ENCODE results near the gene ZBTB18.
"Not testable (repeated sequence)": the region's sequence is repeated elsewhere in the genome, so short reads cannot be mapped to it uniquely, and the experiment has no call there.

The ZBTB18 gene

DNA sequence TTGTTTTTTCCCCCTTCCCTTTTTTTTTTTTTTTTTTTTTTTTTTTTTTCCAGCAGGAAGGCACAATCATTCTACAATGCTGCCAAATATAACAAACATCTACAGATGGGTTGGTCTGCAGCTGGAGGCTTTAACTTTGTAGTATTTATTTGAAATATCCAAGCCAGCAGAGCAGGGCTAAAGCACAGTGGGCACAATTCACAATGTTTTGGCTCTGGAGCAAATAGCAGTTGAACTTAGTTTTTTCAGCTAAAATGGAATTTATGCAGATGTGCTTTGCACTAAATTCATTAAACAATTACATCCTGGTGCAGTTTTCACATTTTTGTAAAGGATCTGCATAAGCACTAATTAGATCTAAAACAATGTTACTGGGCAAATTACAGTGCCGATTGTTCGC lies 39.8 kb upstream of the ZBTB18 start:
- DNase-seq (ENCODE audit: low read depth) = no peak
- TF ChIP-seq, protein P1, sequence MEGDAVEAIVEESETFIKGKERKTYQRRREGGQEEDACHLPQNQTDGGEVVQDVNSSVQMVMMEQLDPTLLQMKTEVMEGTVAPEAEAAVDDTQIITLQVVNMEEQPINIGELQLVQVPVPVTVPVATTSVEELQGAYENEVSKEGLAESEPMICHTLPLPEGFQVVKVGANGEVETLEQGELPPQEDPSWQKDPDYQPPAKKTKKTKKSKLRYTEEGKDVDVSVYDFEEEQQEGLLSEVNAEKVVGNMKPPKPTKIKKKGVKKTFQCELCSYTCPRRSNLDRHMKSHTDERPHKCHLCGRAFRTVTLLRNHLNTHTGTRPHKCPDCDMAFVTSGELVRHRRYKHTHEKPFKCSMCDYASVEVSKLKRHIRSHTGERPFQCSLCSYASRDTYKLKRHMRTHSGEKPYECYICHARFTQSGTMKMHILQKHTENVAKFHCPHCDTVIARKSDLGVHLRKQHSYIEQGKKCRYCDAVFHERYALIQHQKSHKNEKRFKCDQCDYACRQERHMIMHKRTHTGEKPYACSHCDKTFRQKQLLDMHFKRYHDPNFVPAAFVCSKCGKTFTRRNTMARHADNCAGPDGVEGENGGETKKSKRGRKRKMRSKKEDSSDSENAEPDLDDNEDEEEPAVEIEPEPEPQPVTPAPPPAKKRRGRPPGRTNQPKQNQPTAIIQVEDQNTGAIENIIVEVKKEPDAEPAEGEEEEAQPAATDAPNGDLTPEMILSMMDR (IDR thresholded peaks at IDR 0.05; ENCODE audit: low read depth, low read length, missing control alignments) = no peak
- H3K4me3 ChIP-seq (ENCODE audit: low read depth, low read length) = no peak overlapping the region

DNA sequence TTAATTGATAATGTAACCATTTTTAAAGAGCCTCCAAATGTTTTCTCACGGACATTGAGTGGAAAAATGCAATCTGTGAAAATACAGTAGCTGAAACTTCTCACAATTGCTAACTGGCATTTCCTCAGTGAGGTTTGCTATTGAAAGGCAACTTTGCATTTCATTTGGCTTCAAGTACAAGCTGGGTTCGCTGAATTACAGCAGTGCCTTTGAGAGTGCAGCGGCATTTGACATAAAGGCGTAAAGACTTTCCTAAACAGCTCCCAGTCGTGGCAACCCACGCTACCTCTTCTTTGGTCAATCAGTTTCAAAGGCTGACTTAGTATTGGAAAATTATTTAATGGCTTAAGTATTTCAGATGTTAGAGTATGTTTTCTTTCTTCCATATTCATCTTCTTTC lies 39.3 kb upstream of the ZBTB18 start:
- no peak for DNase-seq (ENCODE audit: low read depth)
- H3K4me3 ChIP-seq (ENCODE audit: low read depth, low read length) = no peak overlapping the region
- TF ChIP-seq, protein P1 (IDR thresholded peaks at IDR 0.05; ENCODE audit: low read depth, low read length, missing control alignments) = no peak

DNA sequence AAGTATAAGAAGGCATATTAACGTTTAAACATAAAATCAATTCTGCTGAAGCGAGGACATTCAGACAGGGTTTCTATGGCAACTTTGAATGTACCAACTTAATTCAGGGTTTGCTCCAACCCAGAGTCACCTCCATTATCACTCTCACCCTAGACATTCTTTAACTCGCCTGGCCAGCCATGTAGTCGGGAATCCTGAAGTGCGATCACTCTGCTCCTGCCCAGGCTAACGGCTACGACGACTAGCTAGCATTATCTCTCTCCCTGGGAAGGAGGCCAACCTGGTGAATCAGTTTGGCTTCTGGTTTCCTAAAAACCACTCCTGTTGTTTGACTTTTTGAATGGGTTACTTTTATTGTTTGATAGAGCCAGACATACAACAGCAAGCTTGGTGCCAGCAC lies 38.9 kb upstream of the ZBTB18 start:
- DNase-seq (ENCODE audit: low read depth) = no peak
- TF ChIP-seq, protein P1 (IDR thresholded peaks at IDR 0.05; ENCODE audit: low read depth, low read length, missing control alignments) = no peak

DNA sequence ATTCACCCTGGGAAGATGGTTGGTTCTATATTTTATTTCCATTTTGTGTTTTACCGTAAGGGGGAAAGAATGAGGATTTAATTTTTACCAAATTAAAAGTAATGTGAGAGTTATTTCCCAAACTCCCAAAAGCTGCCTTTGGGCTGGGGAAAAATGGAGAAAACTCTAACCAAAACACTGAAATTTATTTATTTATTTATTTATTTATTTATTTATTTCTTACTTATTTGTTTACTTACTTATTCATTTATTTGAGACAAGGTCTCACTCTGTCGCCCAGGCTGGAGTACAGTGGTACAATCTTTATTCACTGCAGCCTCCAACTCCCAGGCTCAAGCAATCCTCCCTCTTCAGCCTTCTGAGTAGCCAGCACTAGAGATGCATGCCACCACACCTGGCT lies 38.0 kb upstream of the ZBTB18 start:
- no peak for DNase-seq (ENCODE audit: low read depth)
- TF ChIP-seq, protein P1 (IDR thresholded peaks at IDR 0.05; ENCODE audit: low read depth, low read length, missing control alignments) = no peak
- H3K4me3 ChIP-seq (ENCODE audit: low read depth, low read length) = no peak overlapping the region

More for the DNA sequence above, 38.9 kb upstream of the ZBTB18 start:
- no peak overlapping the region for H3K4me3 ChIP-seq (ENCODE audit: low read depth, low read length)

DNA sequence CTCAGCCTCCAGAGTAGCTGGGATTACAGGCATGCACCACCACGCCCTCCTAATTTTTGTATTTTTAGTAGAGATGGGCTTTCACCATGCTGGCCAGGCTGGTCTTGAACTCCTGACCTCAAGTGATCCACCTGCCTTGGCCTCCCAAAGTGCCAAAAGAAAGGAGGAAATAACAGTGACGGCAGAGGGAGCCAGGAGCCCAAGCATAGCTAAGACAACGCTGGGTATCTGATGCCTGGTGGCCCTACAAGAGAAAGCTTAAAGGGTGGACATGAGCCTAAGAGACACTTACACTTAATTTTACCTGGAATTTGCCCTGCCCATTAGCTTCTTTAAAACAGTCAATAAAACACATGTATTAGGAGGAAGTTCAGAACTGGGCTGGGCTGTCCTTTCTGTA lies 36.2 kb upstream of the ZBTB18 start:
- DNase-seq (ENCODE audit: low read depth); H3K4me3 ChIP-seq (ENCODE audit: low read depth, low read length): not testable (repeated sequence)

DNA sequence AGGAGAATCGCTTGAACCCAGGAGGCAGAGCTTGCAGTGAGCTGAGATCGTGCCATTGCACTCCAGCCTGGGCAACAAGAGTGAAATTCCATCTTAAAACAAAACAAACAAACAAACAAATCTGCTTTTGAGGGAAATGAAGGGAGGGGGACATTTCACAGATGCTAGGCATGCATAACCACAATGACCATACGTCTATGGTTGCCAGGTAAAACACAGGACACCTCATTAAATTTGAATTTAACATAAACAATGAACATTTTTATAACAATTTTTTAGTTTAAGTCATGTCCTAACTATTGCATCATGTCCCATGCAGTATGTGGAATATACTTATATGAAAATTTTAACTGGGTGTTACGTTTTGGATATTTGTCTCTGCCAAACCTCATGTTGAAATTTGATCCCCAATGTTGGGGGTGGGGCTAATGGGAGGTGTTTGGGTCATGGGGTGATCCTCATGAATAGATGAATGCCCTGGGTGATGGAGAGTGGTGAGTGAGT lies 31.0 kb upstream of the ZBTB18 start:
- TF ChIP-seq, protein P1 (IDR thresholded peaks at IDR 0.05; ENCODE audit: low read depth, low read length, missing control alignments) = no peak
- no peak for DNase-seq (ENCODE audit: low read depth)

DNA sequence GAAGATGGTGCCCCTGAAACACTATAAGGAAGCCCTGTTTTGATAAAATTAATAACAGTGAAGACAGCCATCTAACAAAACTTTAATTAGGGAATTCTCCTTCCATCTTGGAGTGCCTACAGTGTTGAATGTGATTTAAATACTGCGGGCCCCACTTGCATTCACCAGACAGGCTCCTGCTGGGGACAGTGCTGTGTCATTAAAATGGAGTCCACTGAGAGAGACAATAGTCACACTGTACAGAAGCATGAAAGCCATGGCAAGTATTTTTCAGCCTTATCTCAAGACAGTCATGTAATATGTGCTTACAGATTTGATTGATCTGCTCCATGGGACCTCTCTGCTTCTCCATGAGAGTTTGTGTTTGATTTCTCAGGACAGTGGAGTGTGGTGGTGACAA lies 29.7 kb upstream of the ZBTB18 start:
- TF ChIP-seq, protein P1 (IDR thresholded peaks at IDR 0.05; ENCODE audit: low read depth, low read length, missing control alignments) = no peak
- H3K4me3 ChIP-seq (ENCODE audit: low read depth, low read length) = no peak overlapping the region
- DNase-seq (ENCODE audit: low read depth) = no peak

More for the DNA sequence above, 31.0 kb upstream of the ZBTB18 start:
- no peak overlapping the region for H3K4me3 ChIP-seq (ENCODE audit: low read depth, low read length)
